Smooth muscle cell (in vitro differentiated cells): ENCODE results near the gene TMEM187. TPM values are rescaled to one million over a fixed set of nuclear protein-coding genes. Genes with fewer than 3 reads are reported as not detected.

Source experiments
- DNase-seq: peaks from one replicate; lab custom pipeline; 2025; ENCODE audit not compliant: unreplicated experiment; lab: John Stamatoyannopoulos, UW
- H2AFZ ChIP-seq: fragments of 200-600 bp; sonication (generic); 2 replicates; pipeline ENCODE4 v1.6.0; 2016; ENCODE audit warnings: antibody characterized with exemption, low read depth, mild to moderate bottlenecking
- H3F3A ChIP-seq: fragments of 200-600 bp; sonication (generic); 2 replicates; pipeline ENCODE4 v1.6.0; 2017; ENCODE audit warnings: antibody characterized with exemption, low read depth
- H3K27ac ChIP-seq: fragments of 200-600 bp; sonication (generic); 2 replicates; pipeline ENCODE4 v1.5.1; 2016; ENCODE audit warnings: low read depth, mild to moderate bottlenecking
- H3K27me3 ChIP-seq: fragments of 200-600 bp; sonication (generic); 2 replicates; pipeline ENCODE4 v1.6.1; 2016; ENCODE audit warnings: low read depth, mild to moderate bottlenecking
- H3K36me3 ChIP-seq: fragments of 200-600 bp; sonication (generic); 2 replicates; pipeline ENCODE4 v1.5.1; 2016; ENCODE audit warnings: low read depth
- H3K4me1 ChIP-seq: fragments of 200-600 bp; sonication (generic); 2 replicates; pipeline ENCODE4 v1.5.1; 2016; ENCODE audit warnings: low read depth
- H3K4me2 ChIP-seq: fragments of 200-600 bp; sonication (generic); 2 replicates; pipeline ENCODE4 v1.6.0; 2016; ENCODE audit warnings: mild to moderate bottlenecking
- H3K4me3 ChIP-seq: fragments of 200-600 bp; sonication (generic); 2 replicates; pipeline ENCODE4 v1.5.1; 2016; ENCODE audit warnings: mild to moderate bottlenecking
- H3K79me2 ChIP-seq: fragments of 200-600 bp; sonication (generic); 2 replicates; pipeline ENCODE4 v1.6.0; 2016; ENCODE audit warnings: low read depth, mild to moderate bottlenecking
- H3K9ac ChIP-seq: fragments of 200-600 bp; sonication (generic); 2 replicates; pipeline ENCODE4 v1.6.0; 2016; ENCODE audit warnings: low read depth
- H3K9me3 ChIP-seq: fragments of 200-600 bp; sonication (generic); replicated peaks from 2 replicates; pipeline ENCODE4 v1.5.1; 2016; ENCODE audit warnings: low read depth
- H4K20me1 ChIP-seq: fragments of 200-600 bp; sonication (generic); 2 replicates; pipeline ENCODE4 v1.6.0; 2016; ENCODE audit warnings: low read depth
- CTCF ChIP-seq: fragments of 200-600 bp; sonication (generic); IDR thresholded peaks from 2 replicates; pipeline ENCODE4 v1.5.1; 2017; ENCODE audit warnings: borderline replicate concordance, mild to moderate bottlenecking, antibody characterized with exemption; ENCODE audit not compliant: insufficient read depth, poor library complexity, severe bottlenecking
- WGBS: methylation state at CpG from one replicate; pipeline ENCODE4 v1.1.7; 2016; ENCODE audit warnings: low lambda C conversion rate; 5-methylcytosine and 5-hydroxymethylcytosine counted together
- polyA plus RNA-seq: library from polyadenylated mRNA; unstranded; fragments of >200 nt; fragmentation: Nextera tagmentation; extraction: Ambion mirVana; gene quantifications from 2 replicates; pipeline ENCODE4 v1.2.1, GENCODE V29; 2016
- total RNA-seq: library from RNA; depleted of rRNA; stranded (reverse); fragments of >200 nt; gene quantifications from 2 replicates; pipeline ENCODE4 v1.2.3, GENCODE V29; 2014

TMEM187 gene
- total and polyA plus RNA-seq, 2 experiments from 2014 or later = 6.2 to 9.8 TPM

DNA sequence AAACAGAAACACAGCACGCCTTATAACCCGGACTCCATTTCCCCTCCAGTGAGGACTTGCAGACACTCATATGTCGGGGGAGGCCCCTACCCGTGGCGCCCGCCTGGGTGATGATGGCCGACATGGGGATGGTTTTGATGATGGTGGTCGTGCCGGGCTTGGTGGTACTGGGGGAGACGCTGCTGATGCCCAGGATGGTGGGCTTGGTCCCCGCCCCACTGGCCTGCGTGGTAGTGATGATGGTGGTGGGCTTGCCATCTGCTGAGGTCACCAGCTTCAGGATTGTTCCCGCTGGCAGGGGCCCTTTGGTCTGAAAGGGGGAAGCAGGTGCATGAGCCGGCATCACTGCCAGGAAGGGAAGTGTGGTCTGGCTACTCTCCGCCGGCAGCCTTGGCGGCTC, 15.3 kb upstream of the TMEM187 start:
- H4K20me1 ChIP-seq = peaks cover 11% of the 10 kb centered on the region
- no peaks in the 10 kb centered on the region for H3K27me3 ChIP-seq
- H3K4me1 ChIP-seq = no peaks in the 10 kb centered on the region
- no peaks in the 10 kb centered on the region for H3F3A ChIP-seq
- no peak overlapping the region for H2AFZ ChIP-seq
- H3K9ac ChIP-seq = no peak overlapping the region
- no peaks in the 10 kb centered on the region for H3K9me3 ChIP-seq
- WGBS = 89% methylated on average over 17 of the region's 17 CpGs
- H3K36me3 ChIP-seq = no peaks in the 10 kb centered on the region
- TF ChIP-seq CTCF = no peak
- no peak for DNase-seq
- H3K79me2 ChIP-seq = no peaks in the 10 kb centered on the region
- H3K4me3 ChIP-seq = no peak overlapping the region
- no peak overlapping the region for H3K27ac ChIP-seq
- no peak overlapping the region for H3K4me2 ChIP-seq

- WGBS = 91% methylated on average over 14 of the region's 14 CpGs
- Histone ChIP-seq H3K36me3 (no peaks in the 10 kb centered on the region), H3F3A (no peaks in the 10 kb centered on the region), H3K27ac (no peak overlapping the region), H3K79me2 (no peaks in the 10 kb centered on the region), H3K9me3 (no peaks in the 10 kb centered on the region), H4K20me1 (peaks cover 20% of the 10 kb centered on the region), H3K4me3 (no peak overlapping the region), H2AFZ (no peak overlapping the region), H3K4me1 (no peaks in the 10 kb centered on the region), H3K9ac (no peak overlapping the region), H3K4me2 (no peak overlapping the region), H3K27me3 (no peaks in the 10 kb centered on the region)
- no peak for DNase-seq
- TF ChIP-seq CTCF = no peak
These were observed 13.9 kb upstream of the TMEM187 start for GRCh38 chrX:153958605-153959004.

GRCh38 chrX:153959649-153960048, 12.9 kb upstream of the TMEM187 start:
- H3F3A ChIP-seq = no peaks in the 10 kb centered on the region
- H3K4me2 ChIP-seq = no peak overlapping the region
- DNase-seq = no peak
- TF ChIP-seq CTCF = no peak
- no peaks in the 10 kb centered on the region for H3K4me1 ChIP-seq
- H3K79me2 ChIP-seq = peaks cover 3% of the 10 kb centered on the region
- WGBS = 96% methylated on average over 15 of the region's 15 CpGs
- H4K20me1 ChIP-seq = peaks cover 30% of the 10 kb centered on the region
- no peak overlapping the region for H3K9ac ChIP-seq
- no peak overlapping the region for H3K4me3 ChIP-seq
- H3K36me3 ChIP-seq = no peaks in the 10 kb centered on the region
- H3K9me3 ChIP-seq = no peaks in the 10 kb centered on the region
- no peak overlapping the region for H2AFZ ChIP-seq
- no peak overlapping the region for H3K27ac ChIP-seq
- no peaks in the 10 kb centered on the region for H3K27me3 ChIP-seq

GRCh38 chrX:153960077-153960476, 12.5 kb upstream of the TMEM187 start:
- Histone ChIP-seq H3K4me3 (no peak overlapping the region), H3K27me3 (no peaks in the 10 kb centered on the region), H3F3A (no peaks in the 10 kb centered on the region), H3K36me3 (no peaks in the 10 kb centered on the region), H3K79me2 (peaks cover 8% of the 10 kb centered on the region), H3K27ac (no peak overlapping the region), H3K4me1 (no peaks in the 10 kb centered on the region), H3K9ac (no peak overlapping the region), H2AFZ (no peak overlapping the region), H3K4me2 (no peak overlapping the region), H4K20me1 (peaks cover 34% of the 10 kb centered on the region), H3K9me3 (no peaks in the 10 kb centered on the region)
- 92% methylated on average over 16 of the region's 16 CpGs for WGBS
- TF ChIP-seq CTCF = no peak
- DNase-seq = no peak
